Measurements from ENCODE around the gene MAPK11. TPM values are rescaled to one million over a fixed set of nuclear protein-coding genes. Genes with fewer than 3 reads are reported as not detected.

MAPK11 gene
- 10 to 100 TPM in 1 of 2 experiments, 1 to 10 TPM in 1; 8.9 to 11.4 TPM for total RNA-seq

DNA sequence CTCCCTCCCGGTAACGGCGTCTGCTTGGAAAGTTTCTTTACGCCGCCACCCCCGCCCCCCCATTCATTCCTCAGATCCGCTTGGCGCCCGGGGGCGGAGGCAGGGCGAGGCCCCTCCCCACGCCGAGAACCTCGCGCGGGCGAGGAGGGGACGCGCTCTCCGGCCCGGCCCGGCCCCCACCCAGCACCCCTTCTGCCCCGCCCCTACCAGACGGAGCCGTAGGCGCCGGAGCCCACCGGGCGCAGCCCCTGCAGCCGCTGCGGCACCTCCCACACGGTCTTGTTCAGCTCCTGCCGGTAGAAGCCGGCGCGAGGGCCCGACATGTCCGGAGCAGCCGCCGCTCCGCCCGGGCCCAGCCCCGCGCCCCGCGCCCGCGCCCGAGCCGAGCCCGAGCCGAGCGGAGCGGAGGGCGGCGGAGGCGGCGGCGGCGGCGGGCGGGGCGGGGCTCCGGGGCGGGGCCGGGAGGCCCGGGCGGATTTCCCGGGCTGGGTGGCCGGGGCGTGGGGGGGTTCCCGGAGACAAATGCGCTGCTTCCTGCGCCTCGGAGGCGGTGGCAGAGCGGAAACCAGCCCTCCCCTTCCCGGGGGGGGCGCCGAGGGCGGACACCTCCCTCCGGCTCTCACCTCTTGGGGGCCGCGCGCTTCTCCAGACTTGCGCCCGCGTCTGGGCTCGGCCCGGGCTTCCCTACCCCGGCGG, at the start of gene MAPK11:
Gene MAPK11, minus strand, starts transcription at position 411 of the 696 bp plus-strand sequence. Its CDS starts 88 bp downstream, at position 323.

DNA sequence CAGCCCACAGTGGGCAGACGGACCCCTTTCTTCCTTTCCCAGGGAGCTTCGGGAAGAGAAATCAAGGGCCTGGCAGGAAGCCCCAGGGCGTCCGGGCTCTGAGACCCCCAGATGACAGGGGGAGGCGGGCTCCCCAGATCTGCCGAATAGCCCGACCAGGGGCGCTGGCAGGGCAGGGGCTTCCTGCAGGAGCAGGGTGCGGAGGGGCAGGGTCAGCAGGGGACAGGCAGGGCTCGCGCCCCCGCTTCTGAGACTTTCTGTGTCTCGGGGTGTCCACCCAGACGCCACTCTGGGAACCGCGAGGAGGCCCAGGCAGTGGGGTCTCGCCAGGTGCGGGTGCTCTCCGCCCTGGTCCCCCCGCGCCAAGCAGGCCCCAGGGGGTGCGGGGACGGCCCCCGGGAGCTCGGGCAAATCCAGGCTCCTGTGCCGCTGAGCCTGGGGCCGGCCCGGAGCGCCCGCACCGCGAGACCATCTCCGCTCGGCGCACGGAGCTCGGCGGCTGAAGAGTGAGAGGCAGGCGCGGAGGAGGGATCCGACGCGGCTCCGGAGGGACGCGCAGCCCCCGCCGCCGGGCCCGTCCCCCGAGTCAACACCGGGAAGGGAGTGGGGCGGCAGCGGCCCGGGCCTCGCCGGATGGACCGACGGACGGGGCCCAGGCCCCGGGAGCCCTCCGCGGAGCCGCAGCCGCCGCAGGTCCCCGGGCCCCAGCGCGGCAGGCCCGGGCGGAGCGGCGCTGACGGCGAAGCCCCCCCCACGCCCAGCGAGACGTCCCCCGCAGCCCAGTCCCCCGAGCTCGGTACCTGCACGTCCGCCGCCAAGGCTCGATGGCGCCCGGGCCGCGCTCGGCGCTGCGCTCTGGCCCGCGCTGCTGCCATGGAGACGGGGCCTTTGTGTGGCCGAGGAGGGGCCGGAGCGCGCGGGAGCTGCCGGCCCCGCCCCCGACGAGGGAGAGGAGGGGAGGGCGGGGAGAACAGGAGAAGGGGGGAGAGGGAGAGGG, 36.9 kb upstream of the MAPK11 start, which contains the start of gene PLXNB2:
Gene PLXNB2, minus strand, starts transcription at position 894 of the 997 bp plus-strand sequence. CDS start 17,062 bp downstream, outside the sequence.

GRCh38 chr22:50261615-50262459, 8.3 kb downstream of the MAPK11 start, which contains the start of gene MAPK12:
MAPK12 (minus strand) TSS chr22:50261683; CDS start chr22:50261509, 174 bp downstream.

GRCh38 chr22:50250555-50251476, 19.4 kb downstream of the MAPK11 start, which contains the start of gene HDAC10:
HDAC10 (minus strand) TSS chr22:50251265; CDS start chr22:50251032, 233 bp downstream.

DNA sequence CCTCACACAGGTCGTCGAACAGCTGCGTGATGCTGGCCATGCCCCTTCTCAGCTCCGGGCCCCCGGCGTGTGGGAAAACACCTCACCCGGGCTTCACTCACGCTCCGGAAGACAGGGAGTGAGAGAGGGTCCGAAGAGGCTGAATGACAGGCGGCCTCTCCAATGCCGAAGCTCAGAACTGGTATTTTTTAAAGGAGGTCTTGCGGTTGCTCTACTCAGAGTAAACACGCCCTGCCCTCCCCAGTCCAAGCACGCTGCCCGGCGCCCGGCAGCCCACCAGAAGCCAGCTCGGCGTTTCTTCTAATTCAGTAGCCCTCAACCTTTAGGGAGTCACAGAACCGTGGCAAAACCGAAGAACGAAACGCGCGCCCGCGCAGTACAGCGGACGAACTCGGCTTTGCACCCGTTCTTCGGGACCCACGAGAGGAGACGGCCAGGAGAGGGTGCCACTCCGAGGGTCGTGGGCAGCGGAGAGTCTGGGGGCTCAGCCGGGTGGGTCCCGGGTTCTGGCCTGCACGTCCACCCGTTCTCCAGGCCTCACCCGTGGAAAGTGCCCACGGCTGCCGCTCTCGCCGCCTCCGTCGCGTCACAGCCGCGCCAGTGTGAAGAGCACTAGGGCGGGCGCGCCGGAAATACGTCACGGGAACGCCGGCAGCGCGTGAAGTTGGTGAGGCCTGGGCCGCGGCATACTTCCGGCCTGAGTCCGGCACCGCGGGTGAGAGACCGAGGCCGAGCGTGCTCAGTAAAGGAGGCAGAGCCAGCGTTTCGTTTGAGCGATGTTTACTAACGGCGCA, 25.6 kb downstream of the MAPK11 start, which contains the start of gene TUBGCP6:
Gene TUBGCP6, minus strand, starts transcription at position 604 of the 794 bp plus-strand sequence. Its CDS starts 564 bp downstream, at position 40.

Other genes starting within 250 kb of the MAPK11 start
- not detected for gene TTLL8, start 212.1 kb downstream of the MAPK11 start, total RNA-seq
- gene MLC1, start 185.0 kb downstream of the MAPK11 start, total RNA-seq: under 1 TPM; 0.43 to 0.68 TPM
- not detected for gene MOV10L1, start 180.4 kb downstream of the MAPK11 start, total RNA-seq
- gene PANX2, start 99.6 kb downstream of the MAPK11 start, total RNA-seq: under 1 TPM; 0.20 to 0.22 TPM
- 100 to 1,000 TPM; 115 to 118 TPM for gene TRABD, start 84.5 kb downstream of the MAPK11 start, total RNA-seq
- 10 to 100 TPM; 22.6 to 24.6 TPM for gene SELENOO, start 69.4 kb downstream of the MAPK11 start, total RNA-seq
- 10 to 100 TPM; 58.8 to 62.5 TPM for gene TUBGCP6, start 25.4 kb downstream of the MAPK11 start, total RNA-seq
- 10 to 100 TPM; 91.0 to 92.5 TPM for gene HDAC10, start 19.1 kb downstream of the MAPK11 start, total RNA-seq
- 1 to 10 TPM; 3.2 to 3.3 TPM for gene MAPK12, start 8.7 kb downstream of the MAPK11 start, total RNA-seq
- gene PLXNB2, start 37.3 kb upstream of the MAPK11 start, total RNA-seq: 10 to 100 TPM; 16.1 to 16.4 TPM
- gene DENND6B, start 56.6 kb upstream of the MAPK11 start, total RNA-seq: 1 to 10 TPM; 4.5 to 4.7 TPM
- gene PPP6R2, start 72.9 kb upstream of the MAPK11 start, total RNA-seq: 10 to 100 TPM; 54.5 to 60.9 TPM
- 100 to 1,000 TPM; 174 to 186 TPM for gene SBF1, start 204.7 kb upstream of the MAPK11 start, total RNA-seq
- 1 to 10 TPM; 4.6 to 6.1 TPM for gene ADM2, start 211.2 kb upstream of the MAPK11 start, total RNA-seq
- not detected for gene MIOX, start 216.5 kb upstream of the MAPK11 start, total RNA-seq
- 100 to 1,000 TPM; 106 to 107 TPM for gene LMF2, start 237.3 kb upstream of the MAPK11 start, total RNA-seq
- 10 to 100 TPM; 83.5 to 88.7 TPM for gene NCAPH2, start 237.8 kb upstream of the MAPK11 start, total RNA-seq

All from activated naive CD4-positive, alpha-beta T cell treated with anti-CD3 and anti-CD28 coated beads, Interleukin-2, amount 10 ng/mL, durations not matched to agents 5 hours and 36 hours (primary cell).